GM12891 (cell line): ENCODE results near the gene EPX.

Experiments
- DNase-seq: peaks from one replicate; pipeline ENCODE4 v3.0.0; 2011; ENCODE audit warnings: low spot score; ENCODE audit not compliant: insufficient read length
- FAIRE-seq: peaks from 2 replicates; lab custom pipeline; 2011; peaks lifted over from hg19 to GRCh38; lab: Jason Lieb, UNC
- PAX5 ChIP-seq: IDR thresholded peaks from 2 replicates; pipeline ENCODE4 v1.6.1; 2011; ENCODE audit warnings: low read length, moderate library complexity, mild to moderate bottlenecking; ENCODE audit not compliant: insufficient read depth, severe bottlenecking
- POLR2A ChIP-seq: IDR thresholded peaks from 2 replicates; pipeline ENCODE4 v1.6.1; 2011; ENCODE audit warnings: low read depth, low read length, control low read depth
- POLR2AphosphoS5 ChIP-seq: IDR thresholded peaks from 2 replicates; pipeline ENCODE4 v1.6.1; 2011; ENCODE audit warnings: low read depth, low read length, control low read depth
- POU2F2 ChIP-seq: IDR thresholded peaks from 2 replicates; pipeline ENCODE4 v1.6.1; 2011; ENCODE audit warnings: low read depth, mild to moderate bottlenecking, control low read depth, low read length, moderate library complexity
- SPI1 ChIP-seq: IDR thresholded peaks from 2 replicates; pipeline ENCODE4 v1.6.1; 2011; ENCODE audit warnings: low read depth, low read length, control low read depth
- TAF1 ChIP-seq: IDR thresholded peaks from 2 replicates; pipeline ENCODE4 v1.6.1; 2011; ENCODE audit warnings: low read depth, low read length, control low read depth

EPX gene

GRCh38 chr17:58249270-58250133, 57.0 kb downstream of the EPX start:
- TF ChIP-seq TAF1 (no peak), POLR2A (no peak), POU2F2 (no peak), PAX5 (no peak), POLR2AphosphoS5 (no peak), SPI1 (no peak)
- peak; percentile 92 for DNase-seq
- peak; percentile 93 for FAIRE-seq

GRCh38 chr17:58250344-58251011, 58.0 kb downstream of the EPX start:
- TF ChIP-seq POU2F2 (no peak), POLR2A (no peak), PAX5 (no peak), POLR2AphosphoS5 (no peak), SPI1 (no peak), TAF1 (no peak)
- DNase-seq (no peak), FAIRE-seq (peak; percentile 13)

GRCh38 chr17:58252141-58252540, 59.6 kb downstream of the EPX start:
- no peak for FAIRE-seq
- no peak for DNase-seq
- TF ChIP-seq PAX5, result no peak
- TF ChIP-seq POLR2AphosphoS5, result no peak
- TF ChIP-seq POLR2A, result no peak
- TF ChIP-seq SPI1, result no peak
- no peak for TF ChIP-seq TAF1
- TF ChIP-seq POU2F2, result no peak

- TF ChIP-seq POLR2A (no peak), SPI1 (no peak), POU2F2 (no peak), PAX5 (no peak), POLR2AphosphoS5 (no peak), TAF1 (no peak)
- FAIRE-seq, result no peak
- DNase-seq, result no peak
Measured at GRCh38 chr17:58253082-58253481, 60.6 kb downstream of the EPX start.
